Neural cell (in vitro differentiated cells): Measurements from ENCODE around the gene SLC35D3. TPM values are rescaled to one million over a fixed set of nuclear protein-coding genes. Genes with fewer than 3 reads are reported as not detected.

Experiments used
- H2AFZ ChIP-seq: fragments of 200-600, 300-800 bp; sonication (generic), shearing (Covaris generic); 2 replicates; pipeline ENCODE4 v1.6.0; 2014; ENCODE audit warnings: low read depth, mild to moderate bottlenecking, antibody characterized with exemption, low read length, moderate library complexity
- H3F3A ChIP-seq: fragments of 200-600 bp; shearing (Covaris generic); 2 replicates; pipeline ENCODE4 v1.6.1; 2016; ENCODE audit warnings: mild to moderate bottlenecking, moderate library complexity, mixed read lengths, antibody characterized with exemption, low read length; ENCODE audit not compliant: insufficient read depth, poor library complexity, severe bottlenecking
- H3K27ac ChIP-seq: fragments of 200-600, 300-800 bp; sonication (generic), shearing (Covaris generic); 2 replicates; pipeline ENCODE4 v1.5.1; 2014; ENCODE audit warnings: mild to moderate bottlenecking, low read length, moderate library complexity
- H3K27me3 ChIP-seq: fragments of 300-800, 200-600 bp; sonication (generic), shearing (Covaris generic); 2 replicates; pipeline ENCODE4 v1.6.0; 2014; ENCODE audit warnings: mild to moderate bottlenecking, low read depth, low read length, moderate library complexity; ENCODE audit not compliant: insufficient read depth
- H3K36me3 ChIP-seq: fragments of 300-800, 200-600 bp; sonication (generic), shearing (Covaris generic); 2 replicates; pipeline ENCODE4 v1.5.1; 2014; ENCODE audit warnings: mild to moderate bottlenecking, antibody characterized with exemption, low read length, moderate library complexity; ENCODE audit not compliant: insufficient read depth
- H3K4me2 ChIP-seq: fragments of 300-800, 200-600 bp; sonication (generic), shearing (Covaris generic); 2 replicates; pipeline ENCODE4 v1.6.0; 2014; ENCODE audit warnings: mild to moderate bottlenecking, low read length
- H3K4me3 ChIP-seq: fragments of 300-800, 200-600 bp; sonication (generic), shearing (Covaris generic); 2 replicates; pipeline ENCODE4 v1.5.1; 2014; ENCODE audit warnings: mild to moderate bottlenecking, low read length, moderate library complexity
- H3K79me2 ChIP-seq: fragments of 200-600 bp; shearing (Covaris generic); replicated peaks from 2 replicates; pipeline ENCODE4 v1.6.0; 2014; ENCODE audit warnings: mild to moderate bottlenecking, low read length, moderate library complexity; ENCODE audit not compliant: insufficient read depth
- H3K9ac ChIP-seq: fragments of 300-800, 200-600 bp; sonication (generic), shearing (Covaris generic); 2 replicates; pipeline ENCODE4 v1.6.1; 2016; ENCODE audit warnings: mild to moderate bottlenecking, low read length, mixed read lengths
- H3K9me2 ChIP-seq: fragments of 200-600 bp; shearing (Covaris generic); 2 replicates; pipeline ENCODE4 v1.6.1; 2016; ENCODE audit warnings: mild to moderate bottlenecking, low read length, mixed read lengths; ENCODE audit not compliant: insufficient read depth
- H3K9me3 ChIP-seq: fragments of 200-600, 300-800 bp; sonication (generic), shearing (Covaris generic); 2 replicates; pipeline ENCODE4 v1.6.1; 2016; ENCODE audit warnings: mild to moderate bottlenecking, mixed run types, low read length, moderate library complexity, mixed read lengths
- H4K20me1 ChIP-seq: fragments of 200-600 bp; shearing (Covaris generic); 2 replicates; pipeline ENCODE4 v1.6.1; 2016; ENCODE audit warnings: mild to moderate bottlenecking, mixed run types; ENCODE audit not compliant: insufficient read depth
- CTCF ChIP-seq: fragments of 450-650 bp; IDR thresholded peaks from 2 replicates; pipeline ENCODE4 v1.5.1; 2014; ENCODE audit warnings: antibody characterized with exemption, mild to moderate bottlenecking, moderate library complexity; ENCODE audit not compliant: poor library complexity, severe bottlenecking
- EP300 ChIP-seq: fragments of 450-650 bp; conservative IDR thresholded peaks from 2 replicates; pipeline ENCODE4 v1.6.1; 2014; ENCODE audit warnings: antibody characterized with exemption, mild to moderate bottlenecking, moderate library complexity; ENCODE audit not compliant: poor library complexity, severe bottlenecking
- EZH2 ChIP-seq: fragments of 200-600, 300-800 bp; shearing (Covaris generic), sonication (generic); IDR thresholded peaks from 2 replicates; pipeline ENCODE4 v1.6.1; 2014; ENCODE audit warnings: antibody characterized with exemption, low read length, borderline replicate concordance, mild to moderate bottlenecking; ENCODE audit not compliant: insufficient read depth, poor library complexity, severe bottlenecking
- MXI1 ChIP-seq: fragments of 450-650 bp; conservative IDR thresholded peaks from 2 replicates; pipeline ENCODE4 v1.6.1; 2014; ENCODE audit warnings: antibody characterized with exemption, mild to moderate bottlenecking; ENCODE audit not compliant: poor library complexity, severe bottlenecking
- POLR2AphosphoS5 ChIP-seq: IDR thresholded peaks from 2 replicates; pipeline ENCODE4 v1.6.1; 2012
- RAD21 ChIP-seq: fragments of 450-650 bp; conservative IDR thresholded peaks from 2 replicates; pipeline ENCODE4 v1.6.1; 2014; ENCODE audit warnings: antibody characterized with exemption, mild to moderate bottlenecking, moderate library complexity
- REST ChIP-seq: IDR thresholded peaks from 2 replicates; pipeline ENCODE4 v1.6.1; 2012; ENCODE audit warnings: borderline replicate concordance
- SMC3 ChIP-seq: fragments of 450-650 bp; conservative IDR thresholded peaks from 2 replicates; pipeline ENCODE4 v1.6.1; 2014; ENCODE audit warnings: antibody characterized with exemption, mild to moderate bottlenecking, moderate library complexity; ENCODE audit not compliant: poor library complexity
- TAF1 ChIP-seq: IDR thresholded peaks from 2 replicates; pipeline ENCODE4 v1.6.1; 2012; ENCODE audit warnings: low read depth
- polyA plus RNA-seq: library from polyadenylated mRNA; depleted of rRNA; stranded (reverse); fragments of >200 nt; gene quantifications from 2 replicates; pipeline ENCODE4 v1.2.3, GENCODE V29; 2014

SLC35D3 gene
- polyA plus RNA-seq, 1 donor from 2014 or later = not detected

DNA sequence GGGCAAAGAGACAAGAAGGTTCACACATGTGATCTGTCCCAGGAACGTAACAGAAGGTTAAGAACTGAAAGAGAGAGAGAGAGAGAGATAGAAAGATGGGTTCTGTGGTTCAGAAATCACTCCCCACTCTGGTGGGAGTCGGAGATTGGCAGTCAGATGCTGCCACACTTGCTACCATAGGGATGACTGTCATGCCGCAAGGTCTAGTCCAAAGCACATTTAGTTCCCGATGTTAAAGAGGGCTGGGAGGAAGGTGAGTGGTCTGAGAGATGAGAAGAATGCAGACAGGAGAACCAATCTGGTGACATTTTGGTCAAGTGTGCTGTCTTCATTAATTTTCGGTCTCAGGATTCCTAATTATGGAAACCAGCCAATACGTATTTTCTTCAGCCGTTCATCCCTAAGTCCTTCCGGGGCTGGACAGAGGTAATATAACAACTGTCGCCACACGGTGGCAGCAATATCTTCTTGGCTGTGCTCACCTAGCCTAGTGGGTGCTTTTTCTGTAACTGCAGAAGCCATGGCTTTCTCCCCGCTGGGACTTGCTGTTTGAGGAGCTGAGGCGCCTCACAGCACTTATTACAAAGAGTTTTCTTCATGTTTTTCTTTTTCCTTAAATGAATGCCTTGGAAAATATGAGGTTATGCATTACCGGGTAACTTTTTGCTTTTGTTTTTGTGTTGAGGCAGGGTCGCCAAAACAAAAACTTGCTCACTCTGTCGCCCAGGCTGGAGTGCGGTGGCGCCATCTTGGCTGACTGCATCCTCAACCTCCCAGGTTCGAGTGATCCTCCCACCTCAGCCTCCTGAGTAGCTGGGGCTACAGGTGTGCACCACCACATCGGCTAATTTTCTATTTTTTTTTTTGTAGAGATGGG is 46.0 kb downstream of the SLC35D3 start:
- Histone ChIP-seq H3K9me2 (no peaks in the 10 kb centered on the region), H2AFZ (no peak overlapping the region), H3K27ac (no peak overlapping the region), H3K4me3 (no peak overlapping the region), H3F3A (no peaks in the 10 kb centered on the region), H3K9me3 (no peaks in the 10 kb centered on the region), H4K20me1 (no peaks in the 10 kb centered on the region), H3K27me3 (no peaks in the 10 kb centered on the region), H3K9ac (no peak overlapping the region), H3K4me2 (no peak overlapping the region), H3K79me2 (no peaks in the 10 kb centered on the region), H3K36me3 (no peaks in the 10 kb centered on the region)
- TF ChIP-seq SMC3 (peak; percentile 43), EP300 (no peak), REST (no peak), RAD21 (peak; percentile 37), POLR2AphosphoS5 (no peak), CTCF (peak; percentile 55), MXI1 (no peak), TAF1 (no peak), EZH2 (no peak)

DNA sequence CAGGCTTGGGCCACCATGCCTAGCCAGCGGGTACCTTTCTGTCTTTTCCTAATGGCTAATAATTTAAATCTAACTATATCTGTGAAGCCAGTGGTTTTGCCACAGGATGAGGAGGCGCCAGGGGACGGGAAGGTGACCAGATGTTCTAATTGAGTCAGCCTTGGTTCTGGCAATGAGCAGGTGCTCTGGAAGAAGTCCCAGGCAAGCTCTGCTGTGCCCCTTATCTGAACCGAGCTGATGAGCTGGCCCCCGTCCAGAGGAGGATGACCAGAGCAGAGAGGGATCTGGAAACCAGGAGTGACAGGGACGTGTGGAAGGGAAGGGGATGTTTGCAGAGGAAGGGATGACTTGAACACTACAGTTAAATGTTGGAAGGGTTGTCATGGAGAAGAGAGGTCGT is 46.7 kb downstream of the SLC35D3 start:
- TF ChIP-seq EP300 = no peak
- no peak for TF ChIP-seq REST
- no peak for TF ChIP-seq MXI1
- TF ChIP-seq POLR2AphosphoS5 = no peak
- no peak for TF ChIP-seq EZH2
- TF ChIP-seq CTCF = no peak
- no peak for TF ChIP-seq SMC3
- no peak for TF ChIP-seq RAD21
- no peak for TF ChIP-seq TAF1
- no peak overlapping the region for H3K4me3 ChIP-seq
- H3K4me2 ChIP-seq = no peak overlapping the region
- H3K36me3 ChIP-seq = no peaks in the 10 kb centered on the region
- H3K9me3 ChIP-seq = no peaks in the 10 kb centered on the region
- no peak overlapping the region for H2AFZ ChIP-seq
- H4K20me1 ChIP-seq = no peaks in the 10 kb centered on the region
- H3K79me2 ChIP-seq = no peaks in the 10 kb centered on the region
- H3K9ac ChIP-seq = no peak overlapping the region
- no peaks in the 10 kb centered on the region for H3K27me3 ChIP-seq
- no peaks in the 10 kb centered on the region for H3F3A ChIP-seq
- H3K9me2 ChIP-seq = no peaks in the 10 kb centered on the region
- no peak overlapping the region for H3K27ac ChIP-seq
